Spleen (tissue), 11 donors: ENCODE results near the gene PRG3. TPM values are rescaled to one million over a fixed set of nuclear protein-coding genes. Genes with fewer than 3 reads are reported as not detected.

Source experiments
- DNase-seq: peaks from one replicate; pipeline ENCODE4 v3.0.0-alpha.2; 2020
- H3K27ac ChIP-seq, 8 donors: fragments of 200-600 bp; sonication (generic) in 7 of 8; 1 replicate in 4 of 8; 2 replicates in 4 of 8; pipeline versions ENCODE4 v1.5.0 to v1.8.0; 2016 to 2021; ENCODE audit warnings: inconsistent platforms in 4 of 8, mild to moderate bottlenecking in 4 of 8, moderate library complexity in 1 of 8
- H3K27me3 ChIP-seq, 7 donors: fragments of 200-600 bp; sonication (generic) in 6 of 7; replicated peaks in 1 of 7; 1 replicate in 4 of 7; 2 replicates in 3 of 7; pipeline versions ENCODE4 v1.5.0 to v1.8.0; 2016 to 2021; ENCODE audit warnings: inconsistent platforms in 3 of 7, mild to moderate bottlenecking in 1 of 7
- H3K36me3 ChIP-seq, 6 donors: fragments of 200-600 bp; sonication (generic) in 5 of 6; 1 replicate in 4 of 6; 2 replicates in 2 of 6; pipeline versions ENCODE4 v1.5.0 to v1.8.0; 2016 to 2021; ENCODE audit warnings: inconsistent platforms in 2 of 6
- H3K4me1 ChIP-seq, 6 donors: fragments of 200-600 bp; sonication (generic) in 5 of 6; 1 replicate in 3 of 6; 2 replicates in 3 of 6; pipeline versions ENCODE4 v1.5.0 to v1.8.0; 2016 to 2021; ENCODE audit warnings: inconsistent platforms in 3 of 6
- H3K4me3 ChIP-seq, 8 donors: fragments of 200-600 bp; sonication (generic) in 7 of 8; 1 replicate in 4 of 8; 2 replicates in 4 of 8; pipeline versions ENCODE4 v1.5.0 to v1.8.0; 2016 to 2021; ENCODE audit warnings: inconsistent platforms in 4 of 8, mild to moderate bottlenecking in 4 of 8, moderate library complexity in 2 of 8
- H3K9me3 ChIP-seq, 8 donors: fragments of 200-600 bp; sonication (generic) in 7 of 8; 1 replicate in 4 of 8; 2 replicates in 4 of 8; pipeline versions ENCODE4 v1.5.0 to v1.8.0; 2016 to 2021; ENCODE audit warnings: inconsistent platforms in 4 of 8
- POLR2A ChIP-seq, 3 donors: fragments of 450-650 bp; IDR thresholded peaks; one replicate each; pipeline ENCODE4 v1.5.1; 2017; ENCODE audit warnings: antibody characterized with exemption in 3 of 3, mild to moderate bottlenecking in 1 of 3
- POLR2AphosphoS5 ChIP-seq, 3 donors: sonication (generic); formaldehyde crosslinking; IDR thresholded peaks; one replicate each; pipeline ENCODE4 v1.5.1; 2017; ENCODE audit warnings: antibody characterized with exemption in 3 of 3
- WGBS, 5 donors: extraction: QIAGEN DNeasy Blood & Tissue Kit in 3 of 5; methylation state at CpG; one replicate each; pipeline versions ENCODE4 v1.1.5 to v1.1.7; 2013 to 2018; 5-methylcytosine and 5-hydroxymethylcytosine counted together
- intact Hi-C: fragments of 100-400 bp; cut with DNase I; formaldehyde crosslinking; loops from one replicate; pipeline ENCODE4 v1.15.0; 2023; ENCODE audit warnings: low total_unique reads
- polyA plus RNA-seq, 3 donors: library from polyadenylated mRNA; stranded (reverse); fragments of 200-250 nt; gene quantifications; one replicate each; pipeline ENCODE4 v1.2.1, GENCODE V29; 2013
- total RNA-seq, 7 donors: library from RNA; depleted of rRNA in 3 of 7; stranded (reverse); fragments of >200 nt in 3 of 7; fragmentation: NEBNext Ultra II Directional in 4 of 7; extraction: Animal tissue kit (Norgen Biotek cat#: 25700) in 4 of 7; gene quantifications; one replicate each; pipeline versions ENCODE4 v1.1.0 to v1.2.1, GENCODE V29; 2016 to 2021
- TF ChIP-seq, protein P1 (sequence below), 11 experiments: fragments of 200-600 bp in 7 of 11; fragments of 450-650 bp in 4 of 11; sonication (generic) in 4 of 11; IDR thresholded peaks in 8 of 11; conservative IDR thresholded peaks in 3 of 11; 1 replicate in 7 of 11; 2 replicates in 4 of 11; pipeline versions ENCODE4 v1.4.0 to v1.8.0; 2016 to 2021; ENCODE audit warnings: antibody characterized with exemption in 11 of 11, inconsistent platforms in 4 of 11, mild to moderate bottlenecking in 1 of 11
- donor health status: healthy with polysubstance abuse.
- donor health status: DM: no; HTN: no; CAD: no; lungs with moderate emphysema.
- donor health status: DM: no; HTN: no; CAD: no.
- donor health status: Bipolar disorder and iron deficiency.
- donor health status: healthy.
- donor health status: DM: no; HTN: no; CAD: no.
- donor health status: DM: yes; HTN: yes; CAD: no.

PRG3 gene
- total and polyA plus RNA-seq, 10 donors: 0.36 to 5.1 (median 1.1) TPM; not detected in 1

DNA sequence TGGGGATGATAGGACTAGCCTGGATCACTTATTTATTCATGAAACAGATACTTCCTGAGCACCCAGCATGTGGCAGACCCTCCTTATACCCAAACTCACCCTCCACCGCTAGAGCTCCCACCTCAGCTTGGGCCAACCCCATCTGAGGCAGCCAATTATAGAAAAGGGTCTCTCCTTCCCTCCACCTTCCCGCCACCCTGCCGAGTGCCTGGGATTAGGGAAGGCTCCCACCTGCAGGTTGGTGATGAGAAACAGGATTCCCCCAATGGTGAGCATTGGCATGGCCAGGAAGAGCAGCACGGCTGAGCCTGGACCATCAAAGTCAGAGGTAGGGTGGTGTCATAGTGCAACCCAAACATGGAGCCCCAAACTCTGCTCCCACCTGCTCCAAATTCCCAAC, 40.1 kb upstream of the PRG3 start:
- Histone ChIP-seq H3K36me3 (peaks cover 0 to 84% (median 35%) of the 10 kb centered on the region in 6 donors), H3K9me3 (no peaks in the 10 kb centered on the region), H3K27me3 (no peaks in the 10 kb centered on the region), H3K27ac (no peak overlapping the region), H3K4me1 (peaks cover 24 to 50% (median 26%) of the 10 kb centered on the region in 6 donors), H3K4me3 (no peak overlapping the region)
- WGBS, 5 donors: 89 to 100% (median 98%) methylated on average over 4 of the region's 4 CpGs
- intact Hi-C loops: no loop called here
- no peak for DNase-seq
- TF ChIP-seq, protein P1, sequence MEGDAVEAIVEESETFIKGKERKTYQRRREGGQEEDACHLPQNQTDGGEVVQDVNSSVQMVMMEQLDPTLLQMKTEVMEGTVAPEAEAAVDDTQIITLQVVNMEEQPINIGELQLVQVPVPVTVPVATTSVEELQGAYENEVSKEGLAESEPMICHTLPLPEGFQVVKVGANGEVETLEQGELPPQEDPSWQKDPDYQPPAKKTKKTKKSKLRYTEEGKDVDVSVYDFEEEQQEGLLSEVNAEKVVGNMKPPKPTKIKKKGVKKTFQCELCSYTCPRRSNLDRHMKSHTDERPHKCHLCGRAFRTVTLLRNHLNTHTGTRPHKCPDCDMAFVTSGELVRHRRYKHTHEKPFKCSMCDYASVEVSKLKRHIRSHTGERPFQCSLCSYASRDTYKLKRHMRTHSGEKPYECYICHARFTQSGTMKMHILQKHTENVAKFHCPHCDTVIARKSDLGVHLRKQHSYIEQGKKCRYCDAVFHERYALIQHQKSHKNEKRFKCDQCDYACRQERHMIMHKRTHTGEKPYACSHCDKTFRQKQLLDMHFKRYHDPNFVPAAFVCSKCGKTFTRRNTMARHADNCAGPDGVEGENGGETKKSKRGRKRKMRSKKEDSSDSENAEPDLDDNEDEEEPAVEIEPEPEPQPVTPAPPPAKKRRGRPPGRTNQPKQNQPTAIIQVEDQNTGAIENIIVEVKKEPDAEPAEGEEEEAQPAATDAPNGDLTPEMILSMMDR (IDR thresholded peaks at IDR 0.05 in 8 of 11, conservative IDR thresholded peaks at IDR 0.05 in 3 of 11): no peak
- TF ChIP-seq POLR2AphosphoS5 (IDR thresholded peaks at IDR 0.05) (no peak), POLR2A (IDR thresholded peaks at IDR 0.05) (no peak)

DNA sequence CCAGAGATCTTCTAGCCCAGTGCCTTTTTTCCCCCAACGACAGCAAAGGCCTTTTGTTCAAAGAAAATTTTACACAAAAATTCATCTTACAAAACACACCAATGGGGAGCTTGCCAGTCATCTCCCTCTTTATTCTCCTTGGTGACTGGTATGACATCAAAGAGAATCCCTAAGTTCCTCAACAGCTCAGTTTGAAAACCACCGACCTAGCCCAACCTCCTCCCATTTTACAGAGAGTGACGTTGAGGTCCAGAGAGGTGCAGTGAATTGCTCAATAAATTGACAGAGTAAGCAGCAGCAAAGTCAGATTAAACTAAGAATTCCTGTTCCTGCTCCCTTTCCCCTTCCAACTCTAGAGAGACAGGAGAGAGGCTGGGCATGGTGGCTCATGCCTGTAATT, 38.2 kb upstream of the PRG3 start:
- Histone ChIP-seq H3K9me3 (no peaks in the 10 kb centered on the region), H3K36me3 (peaks cover 5 to 100% (median 53%) of the 10 kb centered on the region in 6 donors), H3K4me3 (no peak overlapping the region), H3K27ac (no peak overlapping the region), H3K4me1 (peaks cover 5 to 31% (median 7%) of the 10 kb centered on the region in 6 donors), H3K27me3 (no peaks in the 10 kb centered on the region)
- TF ChIP-seq POLR2AphosphoS5 (IDR thresholded peaks at IDR 0.05): no peak
- TF ChIP-seq POLR2A (IDR thresholded peaks at IDR 0.05): no peak
- TF ChIP-seq, protein P1 (IDR thresholded peaks at IDR 0.05 in 8 of 11, conservative IDR thresholded peaks at IDR 0.05 in 3 of 11): no peak
- intact Hi-C loops: no loop called here
- WGBS, 5 donors: 73 to 96% (median 87%) methylated on average over 3 of the region's 3 CpGs
- no peak for DNase-seq

DNA sequence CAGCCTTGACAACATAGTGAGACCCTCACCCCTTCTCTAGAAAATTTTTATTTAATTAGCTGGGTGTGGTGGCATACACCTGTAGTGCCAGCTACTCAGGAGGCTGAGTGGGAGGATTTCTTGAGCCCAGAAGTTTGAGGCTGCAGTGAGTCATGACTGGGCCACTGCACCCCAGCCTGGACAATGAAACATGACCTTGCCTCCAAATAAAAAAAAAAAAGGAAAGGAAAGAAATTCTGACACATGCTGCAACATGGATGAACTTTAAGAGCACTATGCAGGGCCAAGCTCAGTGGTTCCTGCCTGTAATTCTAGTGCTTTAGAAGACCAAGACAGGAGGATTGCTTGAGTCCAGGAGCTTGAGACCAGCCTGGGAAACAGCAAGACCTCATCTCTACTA, 37.2 kb upstream of the PRG3 start:
- H3K27me3 ChIP-seq: no peaks in the 10 kb centered on the region
- peaks cover 5 to 100% (median 63%) of the 10 kb centered on the region in 6 donors for H3K36me3 ChIP-seq
- DNase-seq: no peak
- peaks cover 0 to 26% (median under 1%) of the 10 kb centered on the region in 6 donors for H3K4me1 ChIP-seq
- H3K9me3 ChIP-seq: no peaks in the 10 kb centered on the region
- no peak overlapping the region for H3K27ac ChIP-seq
- TF ChIP-seq, protein P1 (IDR thresholded peaks at IDR 0.05 in 8 of 11, conservative IDR thresholded peaks at IDR 0.05 in 3 of 11): no peak
- TF ChIP-seq POLR2A (IDR thresholded peaks at IDR 0.05) (no peak), POLR2AphosphoS5 (IDR thresholded peaks at IDR 0.05) (no peak)
- H3K4me3 ChIP-seq: no peak overlapping the region
- intact Hi-C loops: no loop called here

DNA sequence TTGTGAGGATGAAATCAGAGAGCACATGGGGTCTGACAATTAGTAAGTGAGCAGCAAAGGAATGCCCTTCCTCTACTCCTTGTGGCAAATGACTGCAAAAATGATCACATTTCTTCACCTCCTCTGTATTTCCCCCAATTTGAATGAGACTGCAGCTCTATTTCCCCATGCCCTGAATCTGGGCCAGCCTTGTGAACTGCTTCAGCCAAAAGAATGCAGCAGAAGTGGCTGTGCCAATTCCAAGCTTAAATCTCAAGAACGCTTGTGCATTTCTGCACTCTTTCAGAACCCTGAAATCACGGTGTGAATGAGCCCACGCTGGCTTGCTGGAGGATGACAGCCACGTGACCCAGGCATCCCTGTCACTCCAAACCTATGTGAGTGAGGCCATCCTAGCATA, 36.1 kb upstream of the PRG3 start:
- Histone ChIP-seq H3K27ac (no peak overlapping the region), H3K9me3 (no peaks in the 10 kb centered on the region), H3K4me3 (no peak overlapping the region), H3K27me3 (no peaks in the 10 kb centered on the region), H3K36me3 (peaks cover 5 to 100% (median 71%) of the 10 kb centered on the region in 6 donors), H3K4me1 (peaks cover 0 to 20% (median 2%) of the 10 kb centered on the region in 6 donors)
- TF ChIP-seq, protein P1 (IDR thresholded peaks at IDR 0.05 in 8 of 11, conservative IDR thresholded peaks at IDR 0.05 in 3 of 11): no peak
- TF ChIP-seq POLR2AphosphoS5 (IDR thresholded peaks at IDR 0.05): no peak
- TF ChIP-seq POLR2A (IDR thresholded peaks at IDR 0.05): no peak
- WGBS, 5 donors: 68 to 87% (median 84%) methylated on average over 4 of the region's 4 CpGs
- DNase-seq: no peak
- intact Hi-C loops: no loop called here
